H1 (cell line): ENCODE data around the gene KCNE4. TPM values are rescaled to one million over a fixed set of nuclear protein-coding genes. Genes with fewer than 3 reads are reported as not detected.

Source experiments
- CTCF ChIA-PET: fragments of 300-600 bp; sonication (Branson Sonifier 250); formaldehyde crosslinking; loops from one replicate; lab custom pipeline; 2021; ENCODE audit not compliant: partially characterized antibody; lab: Charles Lee
- POLR2A ChIA-PET: fragments of 300-600 bp; sonication (Branson Sonifier 250); formaldehyde crosslinking; loops from one replicate; lab custom pipeline; 2021; ENCODE audit warnings: inconsistent platforms; ENCODE audit not compliant: partially characterized antibody; lab: Charles Lee
- DNase-seq, 2 experiments: peaks; one replicate each; pipeline versions ENCODE4 v3.0.0 to v3.0.0-alpha.2; 2010 to 2022; ENCODE audit warnings: low spot score in 2 of 2, low read depth in 1 of 2, mixed read lengths in 1 of 2
- FAIRE-seq: peaks from 2 replicates; lab custom pipeline; 2011; peaks lifted over from hg19 to GRCh38; lab: Jason Lieb, UNC
- H2AFZ ChIP-seq: 2 replicates; pipeline ENCODE4 v1.8.1; 2012; ENCODE audit warnings: low read length, inconsistent platforms
- H2AK5ac ChIP-seq: 2 replicates; pipeline ENCODE4 v1.6.1; 2013; ENCODE audit warnings: low read depth, low read length
- H2BK120ac ChIP-seq: replicated peaks from 2 replicates; pipeline ENCODE3; 2013; ENCODE audit warnings: low read depth, low read length, inconsistent platforms
- H2BK12ac ChIP-seq: 2 replicates; pipeline ENCODE4 v1.6.1; 2013; ENCODE audit warnings: low read depth, low read length
- H2BK15ac ChIP-seq: 2 replicates; pipeline ENCODE4 v1.6.1; 2013; ENCODE audit warnings: low read length
- H2BK20ac ChIP-seq: 2 replicates; pipeline ENCODE4 v1.6.1; 2013; ENCODE audit warnings: low read length
- H2BK5ac ChIP-seq: 2 replicates; pipeline ENCODE4 v1.6.1; 2013; ENCODE audit warnings: low read depth, low read length
- H3K14ac ChIP-seq: 2 replicates; pipeline ENCODE4 v1.6.1; 2013; ENCODE audit warnings: inconsistent platforms; ENCODE audit not compliant: insufficient read length
- H3K18ac ChIP-seq: 2 replicates; pipeline ENCODE4 v1.6.1; 2013; ENCODE audit warnings: low read length; ENCODE audit errors: extremely low read depth
- H3K23ac ChIP-seq: 2 replicates; pipeline ENCODE4 v1.6.1; 2013; ENCODE audit warnings: inconsistent platforms; ENCODE audit not compliant: insufficient read length
- H3K23me2 ChIP-seq: 2 replicates; pipeline ENCODE4 v1.6.1; 2013; ENCODE audit warnings: low read depth, low read length
- H3K27ac ChIP-seq: 2 replicates; pipeline ENCODE4 v1.6.1; 2011; ENCODE audit warnings: low read depth, low read length, inconsistent platforms
- H3K27me3 ChIP-seq, 4 experiments: replicated peaks in 1 of 4; 1 replicate in 1 of 4; 2 replicates in 3 of 4; pipeline versions ENCODE4 v1.6.1 to v1.8.1; 2011 to 2013; ENCODE audit warnings: low read length in 3 of 4, mild to moderate bottlenecking in 3 of 4, inconsistent platforms in 2 of 4, mixed read lengths in 2 of 4, moderate library complexity in 1 of 4; ENCODE audit not compliant: control insufficient read depth in 3 of 4, insufficient read depth in 3 of 4; ENCODE audit errors: extremely low read depth in 1 of 4
- H3K36me3 ChIP-seq, 4 experiments: 2 replicates each; pipeline versions ENCODE4 v1.6.1 to v1.8.1; 2011 to 2013; ENCODE audit warnings: mild to moderate bottlenecking in 4 of 4, low read length in 3 of 4, moderate library complexity in 2 of 4, control low read depth in 1 of 4, inconsistent platforms in 1 of 4; ENCODE audit not compliant: insufficient read depth in 4 of 4, control insufficient read depth in 2 of 4
- H3K4ac ChIP-seq: replicated peaks from 2 replicates; pipeline ENCODE3; 2013; ENCODE audit warnings: low read length, low read depth, mixed read lengths, inconsistent platforms; ENCODE audit not compliant: insufficient read length
- H3K4me1 ChIP-seq, 4 experiments: replicated peaks in 1 of 4; 1 replicate in 1 of 4; 2 replicates in 3 of 4; pipeline versions ENCODE4 v1.6.1 to v1.8.1; 2011 to 2013; ENCODE audit warnings: low read length in 3 of 4, inconsistent platforms in 2 of 4, mixed read lengths in 1 of 4; ENCODE audit not compliant: insufficient read depth in 4 of 4, control insufficient read depth in 3 of 4
- H3K4me2 ChIP-seq, 2 experiments: 2 replicates each; pipeline versions ENCODE4 v1.6.1 to v1.8.1; 2011 to 2013; ENCODE audit warnings: low read depth in 2 of 2, low read length in 2 of 2, control low read depth in 1 of 2, inconsistent platforms in 1 of 2, mild to moderate bottlenecking in 1 of 2; ENCODE audit not compliant: insufficient read depth in 1 of 2
- H3K4me3 ChIP-seq, 4 experiments: fragments of 200-600, 300-600 bp in 1 of 4; sonication (generic), shearing (Covaris generic), sonication (Bioruptor Twin) in 1 of 4; 2 replicates each; pipeline versions ENCODE4 v1.5.1 to v1.8.1; 2011 to 2016; ENCODE audit warnings: low read length in 4 of 4, low read depth in 3 of 4, control low read depth in 2 of 4, inconsistent platforms in 2 of 4, mild to moderate bottlenecking in 2 of 4, mixed read lengths in 1 of 4, moderate library complexity in 1 of 4; ENCODE audit not compliant: insufficient read depth in 2 of 4; ENCODE audit errors: extremely low read depth in 1 of 4
- H3K56ac ChIP-seq: replicated peaks from 2 replicates; pipeline ENCODE3; 2013; ENCODE audit warnings: low read depth, mild to moderate bottlenecking, mixed read lengths, low read length, inconsistent platforms; ENCODE audit not compliant: insufficient read length
- H3K79me1 ChIP-seq: 2 replicates; pipeline ENCODE4 v1.6.1; 2013; ENCODE audit warnings: low read depth, low read length, control low read depth
- H3K79me2 ChIP-seq, 2 experiments: 2 replicates each; pipeline versions ENCODE4 v1.6.1 to v1.8.1; 2012 to 2013; ENCODE audit warnings: low read length in 2 of 2, mild to moderate bottlenecking in 2 of 2, inconsistent platforms in 1 of 2; ENCODE audit not compliant: insufficient read depth in 2 of 2, control insufficient read depth in 1 of 2
- H3K9ac ChIP-seq, 4 experiments: replicated peaks in 1 of 4; 1 replicate in 1 of 4; 2 replicates in 3 of 4; pipeline versions ENCODE4 v1.6.1 to v1.8.1; 2011 to 2013; ENCODE audit warnings: low read depth in 3 of 4, low read length in 3 of 4, control low read depth in 2 of 4, mild to moderate bottlenecking in 2 of 4, moderate library complexity in 2 of 4, inconsistent platforms in 1 of 4; ENCODE audit errors: extremely low read depth in 1 of 4
- H3K9me3 ChIP-seq, 2 experiments: 2 replicates each; pipeline versions ENCODE4 v1.6.1 to v1.8.1; 2012 to 2013; ENCODE audit warnings: mild to moderate bottlenecking in 2 of 2, moderate library complexity in 2 of 2, control low read depth in 1 of 2, inconsistent platforms in 1 of 2, low read depth in 1 of 2, low read length in 1 of 2, mixed read lengths in 1 of 2; ENCODE audit not compliant: insufficient read depth in 2 of 2
- H4K20me1 ChIP-seq, 2 experiments: replicated peaks in 1 of 2; 2 replicates each; pipeline versions ENCODE3 to v1.8.1; 2011 to 2013; ENCODE audit warnings: inconsistent platforms in 2 of 2, low read length in 2 of 2, mild to moderate bottlenecking in 1 of 2; ENCODE audit not compliant: insufficient read depth in 2 of 2, control insufficient read depth in 1 of 2
- H4K5ac ChIP-seq: 2 replicates; pipeline ENCODE4 v1.6.1; 2013; ENCODE audit warnings: low read length, low read depth, mixed read lengths, inconsistent platforms; ENCODE audit not compliant: insufficient read length
- H4K8ac ChIP-seq: 2 replicates; pipeline ENCODE4 v1.8.0; 2013; ENCODE audit warnings: mild to moderate bottlenecking, moderate library complexity, low read length, inconsistent platforms; ENCODE audit not compliant: insufficient read depth; ENCODE audit errors: extremely low read depth
- H4K91ac ChIP-seq: replicated peaks from 2 replicates; pipeline ENCODE3; 2013; ENCODE audit warnings: low read length, mixed read lengths, inconsistent platforms; ENCODE audit not compliant: insufficient read length
- CHD2 ChIP-seq: IDR thresholded peaks from 2 replicates; pipeline ENCODE4 v1.6.1; 2012; ENCODE audit warnings: low read length, improper control_type of control experiment
- JUND ChIP-seq: IDR thresholded peaks from 2 replicates; pipeline ENCODE4 v1.6.1; 2011; ENCODE audit warnings: mild to moderate bottlenecking, improper control_type of control experiment, low read length
- WGBS, 2 experiments: shearing (Covaris generic) in 1 of 2; methylation state at CpG; one replicate each; pipeline versions ENCODE4 v1.1.6 to v1.1.7; 2013 to 2015; ENCODE audit warnings: low lambda C conversion rate in 2 of 2, mixed read lengths in 2 of 2, inconsistent platforms in 1 of 2, low coverage in 1 of 2, missing lambda C conversion rate in 1 of 2; ENCODE audit not compliant: insufficient replicate concordance in 2 of 2, insufficient coverage in 1 of 2, insufficient read length in 1 of 2; ENCODE audit errors: extremely low coverage in 1 of 2, missing lambda C conversion rate in 1 of 2; 5-methylcytosine and 5-hydroxymethylcytosine counted together
- polyA plus RNA-seq, 7 experiments: library from polyadenylated mRNA; depleted of rRNA in 3 of 7; stranded (reverse) in 5 of 7; unstranded in 2 of 7; fragments of >200 nt in 5 of 7; fragments of 200-250 nt in 2 of 7; gene quantifications; 1 replicate in 5 of 7; 2 replicates in 1 of 7; 4 replicates in 1 of 7; pipeline versions ENCODE4 v1.2.1 to v1.2.3, GENCODE V29; 2011 to 2013; ENCODE audit warnings: missing spikeins in 2 of 7, mixed read lengths in 2 of 7
- total RNA-seq: library from RNA; stranded (reverse); fragmentation: NEBNext Ultra II Directional; extraction: Animal tissue kit (Norgen Biotek cat#: 25700); gene quantifications from 2 replicates; pipeline ENCODE4 v1.2.1, GENCODE V29; 2021

The KCNE4 gene
- total and polyA plus RNA-seq, 2 of the 8 experiments (the other 6 are each of a cell fraction or from before 2014, with no cell fraction given): 0.08 to 0.09 TPM

- CTCF ChIA-PET: interaction anchor here (0.9 to 2.4 kb wide), 3 partner anchors 10 to 16 kb away, joined by 3 to 9 read pairs (median 7); no protein-coding TSS in a partner anchor
Measured at GRCh38 chr2:223084873-223085272, 32.9 kb downstream of the KCNE4 start.

More at GRCh38 chr2:223084873-223085272, 32.9 kb downstream of the KCNE4 start:
- Histone ChIP-seq H3K79me1 (no peaks in the 10 kb centered on the region), H2BK20ac (no peak overlapping the region), H3K9ac (no peak overlapping the region), H3K23me2 (no peaks in the 10 kb centered on the region), H3K4me1 (peaks cover 0 to 3% (median 0%) of the 10 kb centered on the region in 4 experiments; a peak in 1 of 7 replicates), H3K27ac (no peak overlapping the region), H2BK12ac (no peak overlapping the region), H2BK5ac (no peak overlapping the region), H3K18ac (no peak overlapping the region), H3K36me3 (no peaks in the 10 kb centered on the region), H2AFZ (no peak overlapping the region), H2BK15ac (no peak overlapping the region), H3K79me2 (no peaks in the 10 kb centered on the region), H3K4me2 (no peak overlapping the region), H2AK5ac (no peak overlapping the region), H4K8ac (peak overlapping the region; percentile 63; the same call in 1 of the 2 replicates), H3K27me3 (no peaks in the 10 kb centered on the region), H4K5ac (no peak overlapping the region), H3K14ac (no peak overlapping the region), H3K9me3 (no peaks in the 10 kb centered on the region), H3K4ac (no peak overlapping the region), H4K20me1 (no peaks in the 10 kb centered on the region), H3K56ac (no peak overlapping the region), H4K91ac (no peak overlapping the region), H3K4me3 (no peak overlapping the region), H2BK120ac (no peak overlapping the region)
- 73% methylated on average over 2 of the region's 2 CpGs; no CpG with 5 or more reads in 1 of the 2 experiments for WGBS, 2 experiments
- peak in 1 of 2 experiments; percentile 25 for DNase-seq
- POLR2A ChIA-PET: interaction anchor here (1.1 kb wide), 1 partner anchor 15 kb away, joined by 3 read pairs; no protein-coding TSS in a partner anchor
- no peak for FAIRE-seq
- TF ChIP-seq CHD2: no peak
- peak; percentile 58 for TF ChIP-seq JUND
- TF ChIP-seq, all 59 proteins: peak for 1
- H3K23ac ChIP-seq: no peak overlapping the region
